OCI-LY1 (cell line): ENCODE results near the gene EMD.

Experiments used
- H2AFZ ChIP-seq: fragments of 200-600 bp; sonication (generic), shearing (Covaris generic); 2 replicates; pipeline ENCODE4 v1.6.0; 2014; ENCODE audit warnings: antibody characterized with exemption, mild to moderate bottlenecking, low read length
- H3F3A ChIP-seq: fragments of 200-600 bp; sonication (generic), shearing (Covaris generic); 2 replicates; pipeline ENCODE4 v1.6.0; 2014; ENCODE audit warnings: mild to moderate bottlenecking, antibody characterized with exemption, low read length, moderate library complexity; ENCODE audit not compliant: insufficient read depth
- H3K27ac ChIP-seq: fragments of 200-600 bp; sonication (generic); 2 replicates; pipeline ENCODE4 v1.5.1; 2014; ENCODE audit warnings: low read length, mixed run types, mild to moderate bottlenecking, low read depth; ENCODE audit not compliant: poor library complexity, severe bottlenecking
- H3K27me3 ChIP-seq: fragments of 200-600 bp; sonication (generic); 2 replicates; pipeline ENCODE4 v1.6.0; 2014; ENCODE audit warnings: antibody characterized with exemption, mild to moderate bottlenecking, low read length, moderate library complexity; ENCODE audit not compliant: insufficient read depth
- H3K36me3 ChIP-seq: fragments of 200-600 bp; sonication (generic); 2 replicates; pipeline ENCODE4 v1.6.1; 2014; ENCODE audit warnings: mild to moderate bottlenecking, antibody characterized with exemption, low read length, moderate library complexity, mixed read lengths; ENCODE audit not compliant: insufficient read depth
- H3K4me1 ChIP-seq: fragments of 200-600 bp; sonication (generic); 2 replicates; pipeline ENCODE4 v1.5.1; 2014; ENCODE audit warnings: mild to moderate bottlenecking, low read length, moderate library complexity; ENCODE audit not compliant: insufficient read depth, severe bottlenecking
- H3K4me2 ChIP-seq: fragments of 200-600 bp; sonication (generic), shearing (Covaris generic); 2 replicates; pipeline ENCODE4 v1.6.1; 2014; ENCODE audit warnings: low read length
- H3K4me3 ChIP-seq: fragments of 200-600 bp; sonication (generic); 2 replicates; pipeline ENCODE4 v1.5.1; 2014; ENCODE audit warnings: low read length, low read depth, mild to moderate bottlenecking, mixed read lengths; ENCODE audit not compliant: poor library complexity, severe bottlenecking
- H3K79me2 ChIP-seq: fragments of 200-600 bp; shearing (Covaris generic); 2 replicates; pipeline ENCODE4 v1.6.1; 2016; ENCODE audit warnings: mixed run types, low read length, mixed read lengths; ENCODE audit not compliant: insufficient read depth
- H3K9ac ChIP-seq: fragments of 200-600 bp; sonication (generic), shearing (Covaris generic); 2 replicates; pipeline ENCODE4 v1.6.1; 2014; ENCODE audit warnings: mild to moderate bottlenecking, low read length, mixed read lengths
- H3K9me2 ChIP-seq: fragments of 200-600 bp; sonication (generic), shearing (Covaris generic); 2 replicates; pipeline ENCODE4 v1.6.1; 2014; ENCODE audit warnings: low read depth, mild to moderate bottlenecking, low read length, mixed read lengths
- H3K9me3 ChIP-seq: fragments of 200-600 bp; shearing (Covaris generic); 2 replicates; pipeline ENCODE4 v1.6.1; 2014; ENCODE audit warnings: low read length, mixed read lengths
- H4K20me1 ChIP-seq: fragments of 200-600 bp; sonication (generic), shearing (Covaris generic); 2 replicates; pipeline ENCODE4 v1.6.0; 2016; ENCODE audit warnings: mild to moderate bottlenecking, low read length; ENCODE audit not compliant: insufficient read depth
- CTCF ChIP-seq: fragments of 200-600 bp; sonication (generic), shearing (Covaris generic); IDR thresholded peaks from 2 replicates; pipeline ENCODE4 v1.5.1; 2017; ENCODE audit warnings: mild to moderate bottlenecking, antibody characterized with exemption, low read length, moderate library complexity, mixed read lengths
- EZH2 ChIP-seq: fragments of 200-600 bp; sonication (generic), shearing (Covaris generic); IDR thresholded peaks from 2 replicates; pipeline ENCODE4 v1.8.0; 2017; ENCODE audit warnings: borderline replicate concordance, mixed run types, mild to moderate bottlenecking, antibody characterized with exemption, low read length, moderate library complexity, mixed read lengths

Gene EMD

GRCh38 chrX:154420402-154420756 is 41.3 kb downstream of the EMD start:
- no peaks in the 10 kb centered on the region for H3K79me2 ChIP-seq
- H3F3A ChIP-seq, result no peaks in the 10 kb centered on the region
- no peaks in the 10 kb centered on the region for H3K36me3 ChIP-seq
- TF ChIP-seq EZH2 (no peak), CTCF (no peak)
- H3K9me3 ChIP-seq, result no peaks in the 10 kb centered on the region
- H3K9ac ChIP-seq, result no peak overlapping the region
- no peaks in the 10 kb centered on the region for H3K4me1 ChIP-seq
- no peak overlapping the region for H3K27ac ChIP-seq
- no peak overlapping the region for H2AFZ ChIP-seq
- H3K27me3 ChIP-seq, result no peaks in the 10 kb centered on the region
- H3K4me3 ChIP-seq, result no peak overlapping the region
- H3K9me2 ChIP-seq, result no peaks in the 10 kb centered on the region
- H3K4me2 ChIP-seq, result no peak overlapping the region
- no peaks in the 10 kb centered on the region for H4K20me1 ChIP-seq

GRCh38 chrX:154426916-154427770 is 48.0 kb downstream of the EMD start:
- Histone ChIP-seq H3K27ac (no peak overlapping the region), H3K36me3 (peaks cover 2% of the 10 kb centered on the region; the same call in 1 of the 2 replicates), H3K79me2 (no peaks in the 10 kb centered on the region), H3K4me2 (no peak overlapping the region), H3F3A (no peaks in the 10 kb centered on the region), H3K9me3 (no peaks in the 10 kb centered on the region), H4K20me1 (no peaks in the 10 kb centered on the region), H3K27me3 (no peaks in the 10 kb centered on the region), H3K9me2 (no peaks in the 10 kb centered on the region), H3K9ac (no peak overlapping the region), H3K4me3 (no peak overlapping the region), H2AFZ (no peak overlapping the region), H3K4me1 (peaks cover 16% of the 10 kb centered on the region)
- TF ChIP-seq EZH2 (no peak), CTCF (no peak)

- no peaks in the 10 kb centered on the region for H4K20me1 ChIP-seq
- H3K27ac ChIP-seq, result peak within 1 kb of the TSS; percentile 21
Measured at GRCh38 chrX:154428176-154429171, 49.4 kb downstream of the EMD start, which contains the start of gene ATP6AP1. ATP6AP1 (plus strand) TSS chrX:154428677; CDS start chrX:154428693, 16 bp downstream.

More at GRCh38 chrX:154428176-154429171, 49.4 kb downstream of the EMD start, which contains the start of gene ATP6AP1:
- peaks cover 16% of the 10 kb centered on the region for H3K4me1 ChIP-seq
- no peaks in the 10 kb centered on the region for H3F3A ChIP-seq
- peaks cover 15% of the 10 kb centered on the region; the same call in 1 of the 2 replicates for H3K36me3 ChIP-seq
- H3K9ac ChIP-seq, result peak within 1 kb of the TSS; percentile 87
- H3K4me3 ChIP-seq, result peak within 1 kb of the TSS; percentile 85
- no peaks in the 10 kb centered on the region for H3K9me2 ChIP-seq
- H2AFZ ChIP-seq, result no peak within 1 kb of the TSS
- no peaks in the 10 kb centered on the region for H3K79me2 ChIP-seq
- no peaks in the 10 kb centered on the region for H3K27me3 ChIP-seq
- peak; percentile 25; the same call in 1 of the 2 replicates for TF ChIP-seq CTCF
- no peak for TF ChIP-seq EZH2
- no peaks in the 10 kb centered on the region for H3K9me3 ChIP-seq
- H3K4me2 ChIP-seq, result peak within 1 kb of the TSS; percentile 98
